PC-3 (cell line): ENCODE data around the gene KCNQ1. TPM values are rescaled to one million over a fixed set of nuclear protein-coding genes. Genes with fewer than 3 reads are reported as not detected.

Source experiments
- ATAC-seq: fragments of 200-7000 bp; cut with Tn5 transposase; 2 replicates; pipeline ENCODE4 v1.9.1; 2020; ENCODE audit warnings: mild to moderate bottlenecking, moderate library complexity
- BruUV-seq: library from RNA; stranded (reverse); fragments of 400-500 nt; replicated peaks from 2 replicates; lab custom pipeline; 2021; lab: Mats Ljungman, UMichigan
- CTCF ChIA-PET: fragments of 300-600 bp; sonication (Branson Sonifier 250); formaldehyde crosslinking; loops from one replicate; lab custom pipeline; 2022; ENCODE audit warnings: antibody characterized with exemption; lab: Charles Lee
- POLR2A ChIA-PET: fragments of 300-600 bp; sonication (Branson Sonifier 250); formaldehyde crosslinking; loops from one replicate; lab custom pipeline; 2022; ENCODE audit warnings: antibody characterized with exemption; ENCODE audit not compliant: unreplicated experiment; lab: Charles Lee
- DNase-seq: peaks from one replicate; pipeline ENCODE4 v3.0.0-alpha.2; 2015
- H2AFZ ChIP-seq: fragments of 300-600 bp; sonication (generic); 2 replicates; pipeline ENCODE4 v1.6.0; 2016; ENCODE audit warnings: antibody characterized with exemption, low read length
- H3F3A ChIP-seq: fragments of 300-600 bp; sonication (generic); one replicate; pipeline ENCODE4 v1.6.0; 2017; ENCODE audit warnings: antibody characterized with exemption, low read length, control low read depth, mild to moderate bottlenecking; ENCODE audit not compliant: unreplicated experiment
- H3K27ac ChIP-seq: fragments of 300-600 bp; sonication (generic); 2 replicates; pipeline ENCODE4 v1.5.1; 2016; ENCODE audit warnings: mild to moderate bottlenecking, low read length
- H3K27me3 ChIP-seq: fragments of 300-600 bp; sonication (generic); 2 replicates; pipeline ENCODE4 v1.6.1; 2016; ENCODE audit warnings: low read length, mixed read lengths
- H3K36me3 ChIP-seq: fragments of 300-600 bp; sonication (generic); 2 replicates; pipeline ENCODE4 v1.6.1; 2016; ENCODE audit warnings: low read depth, mixed run types, low read length, mixed read lengths
- H3K4me1 ChIP-seq: fragments of 300-600 bp; sonication (generic); 2 replicates; pipeline ENCODE4 v1.5.1; 2016; ENCODE audit warnings: low read length; ENCODE audit not compliant: insufficient read depth
- H3K4me2 ChIP-seq: fragments of 300-600 bp; sonication (generic); 2 replicates; pipeline ENCODE4 v1.6.0; 2016; ENCODE audit warnings: low read length
- H3K4me3 ChIP-seq: fragments of 300-600 bp; sonication (generic); 2 replicates; pipeline ENCODE4 v1.5.1; 2016; ENCODE audit warnings: mild to moderate bottlenecking, low read length, mixed read lengths
- H3K79me2 ChIP-seq: fragments of 300-600 bp; sonication (generic); 2 replicates; pipeline ENCODE4 v1.6.1; 2017; ENCODE audit warnings: low read length, mixed read lengths
- H3K9ac ChIP-seq: fragments of 300-600 bp; sonication (generic); 2 replicates; pipeline ENCODE4 v1.6.0; 2016; ENCODE audit warnings: mild to moderate bottlenecking, low read length
- H3K9me2 ChIP-seq: fragments of 300-600 bp; sonication (generic); replicated peaks from 2 replicates; pipeline ENCODE4 v1.6.1; 2016; ENCODE audit warnings: mixed run types, low read length, mixed read lengths
- H3K9me3 ChIP-seq: fragments of 300-600 bp; sonication (generic); 2 replicates; pipeline ENCODE4 v1.6.1; 2016; ENCODE audit warnings: low read length, mixed read lengths
- H4K20me1 ChIP-seq: fragments of 300-600 bp; sonication (generic); 2 replicates; pipeline ENCODE4 v1.6.1; 2016; ENCODE audit warnings: low read length, mixed read lengths
- CTCF ChIP-seq: fragments of 300-600 bp; sonication (generic); conservative IDR thresholded peaks from 2 replicates; pipeline ENCODE4 v1.5.1; 2017; ENCODE audit warnings: antibody characterized with exemption, low read depth, mild to moderate bottlenecking, low read length
- EZH2 ChIP-seq: fragments of 300-600 bp; sonication (generic); IDR thresholded peaks from one replicate; pipeline ENCODE4 v1.6.1; 2017; ENCODE audit warnings: antibody characterized with exemption, mild to moderate bottlenecking, low read length; ENCODE audit not compliant: unreplicated experiment
- EZH2phosphoT487 ChIP-seq: fragments of 300-600 bp; sonication (generic); IDR thresholded peaks from 2 replicates; pipeline ENCODE4 v1.6.1; 2018; ENCODE audit warnings: mild to moderate bottlenecking, antibody characterized with exemption, low read length, borderline replicate concordance
- intact Hi-C: fragments of 100-400 bp; cut with micrococcal nuclease; formaldehyde crosslinking; loops from 2 replicates; pipeline ENCODE4 v1.9.0; 2023
- total RNA-seq: library from RNA; depleted of rRNA; stranded (reverse); fragments of >200 nt; gene quantifications from 2 replicates; pipeline ENCODE4 v1.2.3, GENCODE V29; 2014

The KCNQ1 gene
- total RNA-seq, 1 experiment from 2014 or later, result 0.40 TPM

- H3K27ac ChIP-seq, result no peak overlapping the region
- H3K9me2 ChIP-seq, result no peaks in the 10 kb centered on the region
- H4K20me1 ChIP-seq, result no peaks in the 10 kb centered on the region
- no peak overlapping the region for H3K9ac ChIP-seq
- no peaks in the 10 kb centered on the region for H3K79me2 ChIP-seq
- ATAC-seq, result peak; percentile 14
- peaks cover 20% of the 10 kb centered on the region for H3K4me1 ChIP-seq
- intact Hi-C loops, result loop anchor here (5.0 kb wide), 1 partner anchor 166 kb away; the partner anchor contains the start of gene KCNQ1OT1
- H3K27me3 ChIP-seq, result no peaks in the 10 kb centered on the region
- BruUV-seq, result no TSS peak
- no peak overlapping the region for H3K4me2 ChIP-seq
- TF ChIP-seq CTCF (peak; percentile 89), EZH2phosphoT487 (no peak)
- peak; percentile 72 for DNase-seq
- no peak overlapping the region for H2AFZ ChIP-seq
- no peaks in the 10 kb centered on the region for H3K9me3 ChIP-seq
- no peaks in the 10 kb centered on the region; the same call in 1 of the 2 replicates for H3K36me3 ChIP-seq
- ChIA-PET POLR2A (no interaction called here), CTCF (interaction anchor here (0.9 to 1.6 kb wide), 5 partner anchors 104 to 399 kb away, joined by 3 to 7 read pairs (median 4); no protein-coding TSS in a partner anchor)
- no peaks in the 10 kb centered on the region for H3F3A ChIP-seq
- no peak overlapping the region for H3K4me3 ChIP-seq
Observed at GRCh38 chr11:2531277-2531986, 86.6 kb downstream of the KCNQ1 start.

GRCh38 chr11:2531987-2532703 lies 87.3 kb downstream of the KCNQ1 start:
- CTCF ChIA-PET, result interaction anchor here (1.0 to 3.0 kb wide), 6 partner anchors 104 to 360 kb away, joined by 3 to 40 read pairs (median 6); no protein-coding TSS in a partner anchor
- DNase-seq (no peak), ATAC-seq (no peak)
- Histone ChIP-seq H3F3A (no peaks in the 10 kb centered on the region), H2AFZ (no peak overlapping the region), H3K27me3 (no peaks in the 10 kb centered on the region), H3K79me2 (no peaks in the 10 kb centered on the region), H4K20me1 (no peaks in the 10 kb centered on the region), H3K4me2 (no peak overlapping the region), H3K9me2 (no peaks in the 10 kb centered on the region), H3K4me1 (peaks cover 20% of the 10 kb centered on the region), H3K27ac (no peak overlapping the region), H3K36me3 (no peaks in the 10 kb centered on the region; the same call in 1 of the 2 replicates), H3K9me3 (no peaks in the 10 kb centered on the region), H3K4me3 (no peak overlapping the region), H3K9ac (no peak overlapping the region)
- TF ChIP-seq CTCF (no peak), EZH2 (no peak), EZH2phosphoT487 (no peak)
- no TSS peak for BruUV-seq
- intact Hi-C loops, result loop anchor here (1.0 to 5.0 kb wide), 2 partner anchors 165 to 398 kb away; partner anchors contain the start of gene KCNQ1OT1
- POLR2A ChIA-PET, result no interaction called here
